Measurements from ENCODE around the gene MYEOV.

DNA sequence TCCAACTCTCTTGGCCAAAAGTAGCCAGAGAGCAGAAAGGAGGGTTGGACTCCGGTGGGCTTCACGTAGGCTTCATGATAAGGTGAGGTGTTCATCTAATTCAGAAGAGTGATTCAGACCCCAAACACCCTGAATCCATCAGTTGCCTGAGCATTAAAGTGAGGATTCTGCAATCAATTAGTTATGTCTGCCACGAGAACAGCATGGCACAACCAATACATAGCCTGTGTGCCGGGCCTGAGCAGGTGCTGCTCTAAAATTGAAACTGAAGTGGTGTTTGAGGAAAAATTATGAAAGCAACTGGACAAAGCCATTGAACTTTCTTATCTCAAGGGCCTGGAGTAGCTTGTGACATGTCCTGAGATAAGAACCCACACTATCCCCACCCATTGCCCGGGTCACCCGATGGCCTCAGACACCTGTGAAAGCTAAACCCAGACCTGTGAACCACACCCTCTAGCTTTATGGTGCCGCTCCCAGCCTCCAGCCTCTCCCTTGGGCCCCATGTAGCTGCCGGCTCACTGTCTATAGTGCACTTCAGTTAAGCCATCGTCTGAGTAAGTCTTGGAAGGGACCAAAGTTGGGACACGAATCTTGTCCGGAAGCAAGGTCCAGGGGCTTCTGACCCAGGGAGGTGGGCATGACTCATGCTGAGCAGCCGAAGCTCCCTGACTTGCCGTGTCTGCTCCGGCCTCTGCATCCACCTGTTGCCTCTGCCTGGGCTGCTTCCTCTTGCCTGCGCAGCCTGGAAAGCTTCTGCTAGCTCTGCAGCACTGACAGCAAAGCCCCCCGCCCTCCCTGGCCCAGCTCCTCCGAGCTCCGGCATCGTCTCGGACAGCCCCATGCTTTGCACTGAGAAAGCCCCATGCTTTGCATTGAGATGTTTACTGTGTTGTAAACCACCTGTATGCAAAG is 5.7 kb upstream of the MYEOV start:
- TF ChIP-seq, protein P1, sequence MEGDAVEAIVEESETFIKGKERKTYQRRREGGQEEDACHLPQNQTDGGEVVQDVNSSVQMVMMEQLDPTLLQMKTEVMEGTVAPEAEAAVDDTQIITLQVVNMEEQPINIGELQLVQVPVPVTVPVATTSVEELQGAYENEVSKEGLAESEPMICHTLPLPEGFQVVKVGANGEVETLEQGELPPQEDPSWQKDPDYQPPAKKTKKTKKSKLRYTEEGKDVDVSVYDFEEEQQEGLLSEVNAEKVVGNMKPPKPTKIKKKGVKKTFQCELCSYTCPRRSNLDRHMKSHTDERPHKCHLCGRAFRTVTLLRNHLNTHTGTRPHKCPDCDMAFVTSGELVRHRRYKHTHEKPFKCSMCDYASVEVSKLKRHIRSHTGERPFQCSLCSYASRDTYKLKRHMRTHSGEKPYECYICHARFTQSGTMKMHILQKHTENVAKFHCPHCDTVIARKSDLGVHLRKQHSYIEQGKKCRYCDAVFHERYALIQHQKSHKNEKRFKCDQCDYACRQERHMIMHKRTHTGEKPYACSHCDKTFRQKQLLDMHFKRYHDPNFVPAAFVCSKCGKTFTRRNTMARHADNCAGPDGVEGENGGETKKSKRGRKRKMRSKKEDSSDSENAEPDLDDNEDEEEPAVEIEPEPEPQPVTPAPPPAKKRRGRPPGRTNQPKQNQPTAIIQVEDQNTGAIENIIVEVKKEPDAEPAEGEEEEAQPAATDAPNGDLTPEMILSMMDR (IDR thresholded peaks at IDR 0.05; ENCODE audit: low read depth, low read length), result no peak
- TF ChIP-seq EZH2phosphoT487 (IDR thresholded peaks at IDR 0.05; ENCODE audit: low read depth), result no peak

Data from OCI-LY3 (cell line).